B cell (primary cell): ENCODE data around the gene TMEM79. TPM values are rescaled to one million over a fixed set of nuclear protein-coding genes. Genes with fewer than 3 reads are reported as not detected.

Experiments used
- ATAC-seq: fragments of 200-7000 bp; cut with Tn5 transposase; one replicate; pipeline ENCODE4 v1.10.0; 2021; ENCODE audit warnings: low read depth, mild to moderate bottlenecking, moderate number of reproducible peaks, moderate library complexity
- CTCF ChIA-PET: fragments of 350-600 bp; sonication (Branson Sonifier 250); formaldehyde crosslinking; loops from one replicate; lab custom pipeline; 2021; ENCODE audit warnings: antibody characterized with exemption, inconsistent platforms; lab: Charles Lee
- POLR2A ChIA-PET: fragments of 350-600 bp; sonication (Branson Sonifier 250); formaldehyde crosslinking; loops from one replicate; lab custom pipeline; 2021; ENCODE audit warnings: antibody characterized with exemption; lab: Charles Lee
- DNase-seq: peaks from one replicate; pipeline ENCODE4 v3.0.0; 2013
- H2AFZ ChIP-seq: 2 replicates; pipeline ENCODE4 v1.6.1; 2012; ENCODE audit warnings: mild to moderate bottlenecking, low read depth, low read length; ENCODE audit not compliant: insufficient read depth, poor library complexity, severe bottlenecking
- H3K27ac ChIP-seq, 2 donors: 1 replicate in 1 of 2; 2 replicates in 1 of 2; pipeline ENCODE4 v1.5.1; 2012 to 2013; ENCODE audit warnings: low read length in 2 of 2, mild to moderate bottlenecking in 2 of 2, moderate library complexity in 1 of 2
- H3K27me3 ChIP-seq, 4 experiments: fragments of 200-600 bp in 1 of 4; sonication (generic) in 1 of 4; replicated peaks in 1 of 4; 1 replicate in 2 of 4; 2 replicates in 2 of 4; pipeline versions ENCODE4 v1.6.1 to v1.7.0; 2013 to 2016; ENCODE audit warnings: low read length in 3 of 4, mild to moderate bottlenecking in 2 of 4, mixed read lengths in 1 of 4, moderate library complexity in 1 of 4; ENCODE audit not compliant: insufficient read depth in 4 of 4, control insufficient read depth in 3 of 4; ENCODE audit errors: control extremely low read depth in 1 of 4
- H3K36me3 ChIP-seq, 2 experiments: replicated peaks in 1 of 2; 1 replicate in 1 of 2; 2 replicates in 1 of 2; pipeline versions ENCODE4 v1.6.1 to v1.7.1; 2013; ENCODE audit warnings: low read length in 1 of 2; ENCODE audit not compliant: insufficient read depth in 2 of 2, control insufficient read depth in 1 of 2; ENCODE audit errors: control extremely low read depth in 1 of 2, extremely low read depth in 1 of 2
- H3K4me1 ChIP-seq, 2 donors: fragments of 200-600 bp in 1 of 2; sonication (generic) in 1 of 2; 1 replicate in 1 of 2; 2 replicates in 1 of 2; pipeline versions ENCODE4 v1.5.1 to v1.6.1; 2013 to 2017; ENCODE audit warnings: low read length in 2 of 2; ENCODE audit not compliant: control insufficient read depth in 2 of 2, insufficient read depth in 2 of 2
- H3K4me2 ChIP-seq: replicated peaks from 2 replicates; pipeline ENCODE3; 2012; ENCODE audit warnings: mild to moderate bottlenecking, low read depth, low read length; ENCODE audit not compliant: poor library complexity, severe bottlenecking
- H3K4me3 ChIP-seq, 5 experiments: fragments of 200-600 bp in 1 of 5; sonication (generic) in 1 of 5; 1 replicate in 3 of 5; 2 replicates in 2 of 5; pipeline versions ENCODE4 v1.5.1 to v1.7.0; 2011 to 2016; ENCODE audit warnings: low read length in 4 of 5, mild to moderate bottlenecking in 4 of 5, low read depth in 2 of 5, control low read depth in 1 of 5, moderate library complexity in 1 of 5; ENCODE audit not compliant: insufficient read depth in 1 of 5; ENCODE audit errors: control extremely low read depth in 1 of 5, extremely low read depth in 1 of 5
- H3K79me2 ChIP-seq: fragments of 200-600 bp; sonication (generic); one replicate; pipeline ENCODE4 v1.6.0; 2016; ENCODE audit warnings: low read length; ENCODE audit not compliant: control insufficient read depth, insufficient read depth
- H3K9ac ChIP-seq: fragments of 200-600 bp; sonication (generic); 2 replicates; pipeline ENCODE4 v1.6.1; 2017; ENCODE audit warnings: mild to moderate bottlenecking, low read length, moderate library complexity
- H3K9me3 ChIP-seq, 3 donors: one replicate each; pipeline versions ENCODE4 v1.6.1 to v1.7.1; 2013; ENCODE audit warnings: low read length in 2 of 3; ENCODE audit not compliant: control insufficient read depth in 2 of 3, insufficient read depth in 1 of 3; ENCODE audit errors: control extremely low read depth in 1 of 3
- H4K20me1 ChIP-seq: 2 replicates; pipeline ENCODE4 v1.6.0; 2012; ENCODE audit warnings: mild to moderate bottlenecking, low read length; ENCODE audit not compliant: insufficient read depth, control insufficient read depth, poor library complexity, severe bottlenecking
- H3K27ac Mint-ChIP-seq: one replicate; pipeline ENCODE4 v1.8.0; 2021; ENCODE audit warnings: mixed read lengths
- H3K27me3 Mint-ChIP-seq: one replicate; pipeline ENCODE4 v1.8.0; 2021; ENCODE audit warnings: mixed read lengths
- H3K4me1 Mint-ChIP-seq: one replicate; pipeline ENCODE4 v1.8.0; 2021; ENCODE audit warnings: mixed read lengths
- H3K4me3 Mint-ChIP-seq: one replicate; pipeline ENCODE4 v1.8.0; 2021; ENCODE audit warnings: mixed read lengths
- H3K9me3 Mint-ChIP-seq: one replicate; pipeline ENCODE4 v1.8.0; 2022; ENCODE audit warnings: mixed read lengths; ENCODE audit not compliant: insufficient read depth
- EZH2 ChIP-seq: IDR thresholded peaks from 2 replicates; pipeline ENCODE4 v1.6.1; 2012; ENCODE audit warnings: borderline replicate concordance, low read depth, mild to moderate bottlenecking, moderate library complexity, low read length; ENCODE audit not compliant: insufficient read depth, poor library complexity, severe bottlenecking
- WGBS: methylation state at CpG from one replicate; pipeline ENCODE4 v1.1.5; 2013; ENCODE audit warnings: missing lambda C conversion rate; ENCODE audit not compliant: insufficient coverage; 5-methylcytosine and 5-hydroxymethylcytosine counted together
- intact Hi-C: fragments of 100-400 bp; cut with micrococcal nuclease; formaldehyde crosslinking; loops from one replicate; pipeline ENCODE4 v1.10.0; 2022
- polyA plus RNA-seq: library from polyadenylated mRNA; depleted of rRNA; stranded (reverse); fragments of >200 nt; gene quantifications from 2 replicates; pipeline ENCODE4 v1.2.3, GENCODE V29; 2012
- total RNA-seq, 2 donors: library from RNA; stranded (reverse); fragments of 120-200 nt in 1 of 2; gene quantifications; 1 replicate in 1 of 2; 2 replicates in 1 of 2; pipeline versions ENCODE4 v1.2.3 to v1.2.4, GENCODE V29; 2013 to 2022
- TF ChIP-seq, protein P1 (sequence below): fragments of 200-600 bp; IDR thresholded peaks from one replicate; pipeline ENCODE4 v1.8.0; 2022; ENCODE audit warnings: antibody characterized with exemption, mild to moderate bottlenecking

TMEM79 gene
- total and polyA plus RNA-seq, 2 donors (not counting 1 experiment from before 2014, with no cell fraction given): 11.5 to 19.1 TPM

DNA sequence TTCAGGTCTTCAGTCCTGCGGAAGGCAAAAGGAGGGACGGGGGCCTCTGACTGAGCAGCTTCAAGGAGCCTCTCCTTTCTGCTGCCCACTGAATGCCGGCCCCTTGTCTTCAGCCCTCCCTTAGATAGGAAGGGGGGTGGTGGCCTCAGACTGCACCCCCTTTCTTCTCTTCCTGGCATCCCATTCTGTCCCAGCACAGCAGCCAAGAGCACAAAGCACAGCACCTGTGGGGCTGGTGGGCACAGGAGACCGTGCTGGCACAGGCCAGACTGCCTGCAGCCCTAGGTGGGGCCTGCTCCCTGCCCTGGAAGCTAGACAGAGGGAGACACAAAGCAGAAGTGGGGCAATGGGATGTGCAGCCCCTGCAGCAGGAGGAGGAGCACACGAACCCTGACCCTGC, 34.5 kb upstream of the TMEM79 start:
- POLR2A ChIA-PET: no interaction called here
- intact Hi-C loops: no loop called here
- H2AFZ ChIP-seq: no peak overlapping the region
- peaks cover 0 to 2% (median 0%) of the 10 kb centered on the region in 3 donors for H3K9me3 ChIP-seq
- no peak overlapping the region for H3K4me2 ChIP-seq
- H4K20me1 ChIP-seq: no peaks in the 10 kb centered on the region
- peaks cover 3 to 45% of the 10 kb centered on the region in 2 experiments for H3K36me3 ChIP-seq
- H3K4me1 ChIP-seq: peaks cover 14 to 15% of the 10 kb centered on the region in 2 donors
- CTCF ChIA-PET: no interaction called here
- no peak overlapping the region for H3K27ac Mint-ChIP-seq
- H3K4me1 Mint-ChIP-seq: peaks cover 17% of the 10 kb centered on the region
- no peak overlapping the region for H3K4me3 Mint-ChIP-seq
- no peak overlapping the region for H3K9ac ChIP-seq
- no peak for DNase-seq
- no peaks in the 10 kb centered on the region for H3K9me3 Mint-ChIP-seq
- H3K27me3 Mint-ChIP-seq: peaks cover 7% of the 10 kb centered on the region
- 93% methylated on average over 2 of the region's 5 CpGs for WGBS
- no peaks in the 10 kb centered on the region for H3K79me2 ChIP-seq
- TF ChIP-seq EZH2: no peak
- TF ChIP-seq, protein P1, sequence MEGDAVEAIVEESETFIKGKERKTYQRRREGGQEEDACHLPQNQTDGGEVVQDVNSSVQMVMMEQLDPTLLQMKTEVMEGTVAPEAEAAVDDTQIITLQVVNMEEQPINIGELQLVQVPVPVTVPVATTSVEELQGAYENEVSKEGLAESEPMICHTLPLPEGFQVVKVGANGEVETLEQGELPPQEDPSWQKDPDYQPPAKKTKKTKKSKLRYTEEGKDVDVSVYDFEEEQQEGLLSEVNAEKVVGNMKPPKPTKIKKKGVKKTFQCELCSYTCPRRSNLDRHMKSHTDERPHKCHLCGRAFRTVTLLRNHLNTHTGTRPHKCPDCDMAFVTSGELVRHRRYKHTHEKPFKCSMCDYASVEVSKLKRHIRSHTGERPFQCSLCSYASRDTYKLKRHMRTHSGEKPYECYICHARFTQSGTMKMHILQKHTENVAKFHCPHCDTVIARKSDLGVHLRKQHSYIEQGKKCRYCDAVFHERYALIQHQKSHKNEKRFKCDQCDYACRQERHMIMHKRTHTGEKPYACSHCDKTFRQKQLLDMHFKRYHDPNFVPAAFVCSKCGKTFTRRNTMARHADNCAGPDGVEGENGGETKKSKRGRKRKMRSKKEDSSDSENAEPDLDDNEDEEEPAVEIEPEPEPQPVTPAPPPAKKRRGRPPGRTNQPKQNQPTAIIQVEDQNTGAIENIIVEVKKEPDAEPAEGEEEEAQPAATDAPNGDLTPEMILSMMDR: no peak
- H3K27ac ChIP-seq: no peak overlapping the region
- H3K4me3 ChIP-seq: no peak overlapping the region
- H3K27me3 ChIP-seq: peaks cover 0 to 12% (median 0%) of the 10 kb centered on the region in 4 experiments
- ATAC-seq: no peak

DNA sequence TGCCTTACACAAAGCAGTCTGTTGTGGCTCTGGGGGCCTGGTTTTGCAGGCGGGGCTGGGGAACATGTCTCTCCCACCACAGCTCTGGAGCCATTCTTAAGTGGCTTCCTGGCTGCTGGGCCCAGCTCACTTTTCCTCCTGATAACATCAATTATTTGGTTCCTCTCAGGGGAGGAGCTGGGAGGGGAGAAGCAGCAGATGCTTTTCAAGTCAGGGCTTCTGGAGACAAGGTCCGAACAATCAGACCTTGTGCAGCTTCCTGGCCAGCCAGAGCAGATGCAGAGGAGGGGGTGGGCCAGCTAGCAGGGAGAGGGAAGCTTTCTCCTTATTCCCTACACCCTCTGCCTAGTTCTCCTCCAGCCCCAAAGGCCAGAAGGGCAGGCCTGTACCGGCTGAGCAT, 32.6 kb upstream of the TMEM79 start:
- Histone ChIP-seq H4K20me1 (no peaks in the 10 kb centered on the region), H3K9me3 (no peaks in the 10 kb centered on the region)
- no peak for TF ChIP-seq EZH2
- TF ChIP-seq, protein P1: no peak

More for the DNA sequence above, 32.6 kb upstream of the TMEM79 start:
- Histone ChIP-seq H2AFZ (no peak overlapping the region), H3K36me3 (peaks cover 4 to 55% of the 10 kb centered on the region in 2 experiments), H3K4me1 (no peaks in the 10 kb centered on the region), H3K4me3 (no peak overlapping the region), H3K4me2 (no peak overlapping the region), H3K9ac (no peak overlapping the region), H3K27me3 (no peaks in the 10 kb centered on the region), H3K79me2 (no peaks in the 10 kb centered on the region), H3K27ac (no peak overlapping the region)
- WGBS: 55% methylated on average over 2 of the region's 3 CpGs
- Mint-ChIP-seq H3K9me3 (no peaks in the 10 kb centered on the region), H3K4me1 (peaks cover under 1% of the 10 kb centered on the region), H3K27ac (no peak overlapping the region), H3K4me3 (no peak overlapping the region), H3K27me3 (no peaks in the 10 kb centered on the region)
- intact Hi-C loops: no loop called here
- DNase-seq (no peak), ATAC-seq (no peak)
- ChIA-PET POLR2A (no interaction called here), CTCF (interaction anchor here (0.5 kb wide), 1 partner anchor 51 kb away, joined by 4 read pairs; no protein-coding TSS in a partner anchor)
